Small intestine (tissue), 7 donors: ENCODE measurements around the gene SUMO4. TPM values are rescaled to one million over a fixed set of nuclear protein-coding genes. Genes with fewer than 3 reads are reported as not detected.

Experiments
- DNase-seq, 2 donors: peaks; one replicate each; pipeline versions ENCODE4 v3.0.0 to v3.0.0-alpha.2; 2013
- FAIRE-seq: peaks from 2 replicates; lab custom pipeline; 2012; peaks lifted over from hg19 to GRCh38; lab: Jason Lieb, UNC
- H3K27ac ChIP-seq, 3 donors: one replicate each; pipeline ENCODE4 v1.5.1; 2013; ENCODE audit warnings: low read length in 2 of 3, mild to moderate bottlenecking in 2 of 3, control low read depth in 1 of 3, inconsistent platforms in 1 of 3, low read depth in 1 of 3, moderate library complexity in 1 of 3
- H3K27me3 ChIP-seq, 3 donors: one replicate each; pipeline ENCODE4 v1.6.1; 2013; ENCODE audit warnings: low read length in 3 of 3, inconsistent platforms in 1 of 3; ENCODE audit not compliant: control insufficient read depth in 3 of 3, insufficient read depth in 3 of 3
- H3K36me3 ChIP-seq, 3 donors: one replicate each; pipeline ENCODE4 v1.6.1; 2013; ENCODE audit warnings: low read length in 3 of 3, inconsistent platforms in 1 of 3, low read depth in 1 of 3, mild to moderate bottlenecking in 1 of 3, moderate library complexity in 1 of 3; ENCODE audit not compliant: control insufficient read depth in 3 of 3, insufficient read depth in 2 of 3
- H3K4me1 ChIP-seq, 3 donors: one replicate each; pipeline ENCODE4 v1.6.1; 2013; ENCODE audit warnings: low read length in 2 of 3, inconsistent platforms in 1 of 3, low read depth in 1 of 3, mild to moderate bottlenecking in 1 of 3, moderate library complexity in 1 of 3; ENCODE audit not compliant: control insufficient read depth in 3 of 3, insufficient read depth in 2 of 3
- H3K4me3 ChIP-seq, 3 donors: one replicate each; pipeline ENCODE4 v1.5.1; 2013; ENCODE audit warnings: low read length in 3 of 3, control low read depth in 1 of 3, inconsistent platforms in 1 of 3, low read depth in 1 of 3, mild to moderate bottlenecking in 1 of 3, moderate library complexity in 1 of 3
- H3K9me3 ChIP-seq, 2 donors: one replicate each; pipeline ENCODE4 v1.6.1; 2013; ENCODE audit warnings: low read depth in 1 of 2, low read length in 1 of 2; ENCODE audit not compliant: control insufficient read depth in 2 of 2, insufficient read depth in 1 of 2
- WGBS, 3 donors: extraction: QIAGEN DNeasy Blood & Tissue Kit; methylation state at CpG; one replicate each; pipeline ENCODE4 v1.1.7; 2013; 5-methylcytosine and 5-hydroxymethylcytosine counted together
- polyA plus RNA-seq, 4 donors: library from polyadenylated mRNA; stranded (reverse) in 3 of 4; unstranded in 1 of 4; fragments of 200-250 nt in 3 of 4; fragments of 120-200 nt in 1 of 4; gene quantifications; one replicate each; pipeline versions ENCODE4 v1.2.1 to v1.2.3, GENCODE V29; 2013
- donor health status: healthy with polysubstance abuse.
- donor health status: control.
- donor health status: control.
- donor health status: Bipolar disorder and iron deficiency.
- donor health status: healthy.

Gene SUMO4
- polyA plus RNA-seq, 4 donors = 0.28 TPM; not detected in 3

- Histone ChIP-seq H3K4me3 (no peak overlapping the region), H3K27ac (no peak overlapping the region), H3K9me3 (no peaks in the 10 kb centered on the region), H3K4me1 (peaks cover 0 to 10% (median 0%) of the 10 kb centered on the region in 3 donors), H3K27me3 (peaks cover 0 to 3% (median 0%) of the 10 kb centered on the region in 3 donors), H3K36me3 (no peaks in the 10 kb centered on the region)
- FAIRE-seq (no peak), DNase-seq (no peak)
- WGBS, 3 donors = 80 to 84% (median 84%) methylated on average over 13 of the region's 13 CpGs
These were observed 19.8 kb downstream of the SUMO4 start for GRCh38 chr6:149419696-149420404.

- H3K36me3 ChIP-seq = no peaks in the 10 kb centered on the region
- H3K4me3 ChIP-seq = no peak overlapping the region
- DNase-seq (no peak), FAIRE-seq (no peak)
- H3K4me1 ChIP-seq = peaks cover 0 to 10% (median 0%) of the 10 kb centered on the region in 3 donors
- H3K9me3 ChIP-seq = no peaks in the 10 kb centered on the region
- 55 to 71% (median 69%) methylated on average over 5 of the region's 5 CpGs for WGBS, 3 donors
- H3K27me3 ChIP-seq = peaks cover 0 to 5% (median 0%) of the 10 kb centered on the region in 3 donors
- no peak overlapping the region for H3K27ac ChIP-seq
These were observed 21.1 kb downstream of the SUMO4 start for GRCh38 chr6:149421132-149421531.

DNA sequence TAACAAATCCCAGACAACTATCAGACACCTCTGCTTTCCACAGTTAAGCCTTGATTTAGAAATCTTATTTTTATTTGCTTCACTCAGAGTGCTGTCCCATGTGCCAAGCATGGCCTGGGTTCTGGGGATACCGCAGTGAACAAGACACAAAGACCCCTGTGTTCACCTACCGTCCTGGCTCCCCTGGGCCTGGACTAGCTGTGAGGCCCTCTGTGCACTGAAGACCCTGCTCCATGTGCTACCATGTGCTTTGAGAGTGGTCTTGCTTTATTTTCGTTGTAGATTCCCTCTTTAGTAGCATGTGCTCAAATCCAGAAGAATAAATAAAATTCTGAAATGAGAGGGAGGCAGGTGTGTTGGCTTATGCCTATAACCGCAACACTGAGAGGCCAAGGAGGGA is 22.5 kb downstream of the SUMO4 start:
- DNase-seq = no peak
- Histone ChIP-seq H3K9me3 (no peaks in the 10 kb centered on the region), H3K4me1 (peaks cover 0 to 10% (median 0%) of the 10 kb centered on the region in 3 donors), H3K4me3 (no peak overlapping the region), H3K27me3 (peaks cover 0 to 5% (median 0%) of the 10 kb centered on the region in 3 donors), H3K36me3 (no peaks in the 10 kb centered on the region), H3K27ac (no peak overlapping the region)
- 85 to 92% (median 91%) methylated on average over 4 of the region's 4 CpGs for WGBS, 3 donors
- no peak for FAIRE-seq

DNA sequence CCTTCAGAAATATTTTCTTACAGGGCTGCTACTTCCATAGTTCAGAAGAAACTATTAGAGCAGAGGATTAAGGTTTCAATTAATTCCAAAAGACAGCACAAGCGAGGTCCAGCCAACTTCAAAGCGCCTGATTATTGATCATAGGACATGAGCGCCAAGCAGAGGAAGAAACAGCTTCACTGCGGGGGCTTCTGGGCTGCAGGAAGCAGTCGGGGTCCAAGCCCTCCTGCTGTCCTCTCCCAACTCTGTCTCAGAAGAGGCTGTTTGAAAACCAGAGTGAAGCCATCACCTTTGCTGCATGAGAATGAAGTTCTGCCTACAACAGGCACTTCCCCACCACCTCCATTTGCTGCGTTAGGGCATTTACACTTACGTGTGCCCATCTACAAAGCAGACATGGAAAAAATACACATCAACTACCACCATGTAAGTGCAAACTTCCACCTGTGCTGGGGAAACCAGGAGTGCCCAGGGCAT is 23.9 kb downstream of the SUMO4 start:
- Histone ChIP-seq H3K9me3 (no peaks in the 10 kb centered on the region), H3K4me1 (peaks cover 0 to 10% (median 0%) of the 10 kb centered on the region in 3 donors), H3K4me3 (no peak overlapping the region), H3K36me3 (no peaks in the 10 kb centered on the region), H3K27me3 (peaks cover 0 to 5% (median 0%) of the 10 kb centered on the region in 3 donors), H3K27ac (no peak overlapping the region)
- DNase-seq = no peak
- 56 to 66% (median 57%) methylated on average over 7 of the region's 7 CpGs for WGBS, 3 donors
- FAIRE-seq = no peak

- FAIRE-seq (no peak), DNase-seq (no peak)
- Histone ChIP-seq H3K4me3 (no peak overlapping the region), H3K27me3 (peaks cover 0 to 8% (median 0%) of the 10 kb centered on the region in 3 donors), H3K27ac (no peak overlapping the region), H3K36me3 (no peaks in the 10 kb centered on the region), H3K9me3 (no peaks in the 10 kb centered on the region), H3K4me1 (peaks cover 0 to 10% (median 0%) of the 10 kb centered on the region in 3 donors)
- 83 to 96% (median 94%) methylated on average over 8 of the region's 8 CpGs for WGBS, 3 donors
These were observed 25.2 kb downstream of the SUMO4 start for GRCh38 chr6:149425224-149425623.

DNA sequence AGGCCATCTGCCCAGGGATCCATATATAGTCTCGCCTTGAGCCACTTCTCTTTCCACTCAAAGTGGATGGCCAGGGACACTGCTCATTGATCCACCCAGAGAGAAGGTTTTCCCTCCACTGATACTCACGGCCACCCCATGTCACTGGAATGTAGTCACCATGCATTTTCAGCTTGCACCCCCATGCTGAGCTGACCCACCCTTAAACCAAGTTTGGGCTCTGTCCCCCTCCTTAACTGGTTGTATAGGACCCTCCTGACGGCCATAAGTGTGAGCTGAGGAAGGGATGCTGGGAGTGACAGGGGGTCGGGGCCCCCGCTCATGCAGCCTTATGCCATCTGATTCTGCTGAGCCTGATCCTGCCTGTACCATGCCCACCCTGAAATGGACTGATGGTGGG is 25.7 kb downstream of the SUMO4 start:
- WGBS, 3 donors = 87 to 94% (median 93%) methylated on average over 5 of the region's 5 CpGs
- Histone ChIP-seq H3K4me1 (peaks cover 0 to 10% (median 0%) of the 10 kb centered on the region in 3 donors), H3K9me3 (no peaks in the 10 kb centered on the region), H3K4me3 (no peak overlapping the region), H3K27ac (no peak overlapping the region), H3K27me3 (peaks cover 0 to 8% (median 0%) of the 10 kb centered on the region in 3 donors), H3K36me3 (no peaks in the 10 kb centered on the region)
- DNase-seq = no peak
- FAIRE-seq = no peak

- no peaks in the 10 kb centered on the region for H3K36me3 ChIP-seq
- no peak for FAIRE-seq
- DNase-seq = no peak
These were observed 28.5 kb downstream of the SUMO4 start for GRCh38 chr6:149428606-149429005.

DNA sequence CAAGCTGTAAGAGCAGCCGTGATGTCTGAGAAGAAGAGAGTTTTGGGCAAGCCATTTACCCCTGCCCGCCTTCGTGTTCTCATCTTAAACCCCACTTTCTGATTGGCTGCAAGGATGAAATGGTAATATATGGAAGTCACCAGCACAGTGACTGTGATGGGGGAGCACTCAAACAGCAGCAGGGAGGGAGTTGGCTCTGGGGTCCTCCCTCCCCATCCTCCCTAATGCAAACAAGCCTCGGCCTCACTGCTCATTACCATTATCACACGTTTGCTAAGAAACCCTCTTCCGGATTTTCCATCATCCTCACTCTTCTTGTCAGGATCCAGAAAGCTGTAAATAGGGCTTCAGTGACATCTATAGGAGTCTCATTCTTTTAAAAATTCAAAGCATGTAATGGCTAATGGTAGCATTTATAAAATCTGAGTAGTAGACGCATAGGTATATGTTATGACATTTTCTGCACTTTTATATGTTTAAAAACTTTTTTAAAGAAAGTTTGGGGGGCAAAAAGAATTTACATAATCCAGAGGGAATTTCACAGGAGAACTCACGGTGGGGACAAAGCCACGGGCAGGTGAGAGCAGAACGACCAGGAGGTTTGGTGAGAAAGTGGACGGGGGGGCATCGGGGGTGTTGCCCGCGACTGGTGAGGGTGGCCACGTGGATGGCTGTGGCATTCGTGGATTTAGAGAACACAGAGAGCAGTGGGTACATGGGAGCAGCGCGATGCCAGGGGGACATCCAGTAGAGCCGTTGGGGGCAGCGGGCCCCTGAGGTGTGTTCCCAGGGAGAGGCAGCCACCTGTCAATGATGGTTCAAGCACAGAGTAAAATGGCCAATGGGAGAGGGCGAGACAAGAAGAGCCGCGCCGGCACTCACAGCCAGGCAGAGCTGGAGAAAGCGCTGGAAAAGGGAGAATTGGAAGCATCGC is 29.6 kb downstream of the SUMO4 start:
- Histone ChIP-seq H3K9me3 (no peaks in the 10 kb centered on the region), H3K27ac (no peak overlapping the region), H3K4me1 (no peaks in the 10 kb centered on the region), H3K4me3 (no peak overlapping the region), H3K36me3 (no peaks in the 10 kb centered on the region), H3K27me3 (peaks cover 0 to 5% (median 0%) of the 10 kb centered on the region in 3 donors)
- FAIRE-seq = no peak
- DNase-seq = no peak
- 86 to 89% (median 88%) methylated on average over 26 of the region's 26 CpGs for WGBS, 3 donors

More at GRCh38 chr6:149428606-149429005, 28.5 kb downstream of the SUMO4 start:
- peaks cover 0 to 8% (median 0%) of the 10 kb centered on the region in 3 donors for H3K27me3 ChIP-seq
- peaks cover 0 to 7% (median 0%) of the 10 kb centered on the region in 3 donors for H3K4me1 ChIP-seq
- H3K4me3 ChIP-seq = no peak overlapping the region
- H3K27ac ChIP-seq = no peak overlapping the region
- H3K9me3 ChIP-seq = no peaks in the 10 kb centered on the region
- WGBS, 3 donors = 87 to 95% (median 87%) methylated on average over 4 of the region's 4 CpGs
